HCT116 (cell line): ENCODE results near the gene APBA2.

Experiments
- POLR2AphosphoS5 ChIP-seq: IDR thresholded peaks from 2 replicates; pipeline ENCODE4 v1.6.1; 2011; ENCODE audit warnings: mild to moderate bottlenecking, low read depth, low read length, moderate library complexity
- RAD21 ChIP-seq: IDR thresholded peaks from 2 replicates; pipeline ENCODE4 v1.6.1; 2012; ENCODE audit warnings: low read depth, mild to moderate bottlenecking
- TF ChIP-seq, protein P1 (sequence below), 3 experiments: fragments of 200-600 bp in 1 of 3; sonication (generic) in 1 of 3; IDR thresholded peaks in 2 of 3; conservative IDR thresholded peaks in 1 of 3; 2 replicates each; pipeline ENCODE4 v1.5.1; 2012 to 2017; ENCODE audit warnings: low read depth in 2 of 3, low read length in 2 of 3, antibody characterized with exemption in 1 of 3, borderline replicate concordance in 1 of 3, control low read depth in 1 of 3, mild to moderate bottlenecking in 1 of 3, mixed read lengths in 1 of 3, mixed run types in 1 of 3, moderate library complexity in 1 of 3; ENCODE audit not compliant: insufficient read depth in 1 of 3

DNA sequence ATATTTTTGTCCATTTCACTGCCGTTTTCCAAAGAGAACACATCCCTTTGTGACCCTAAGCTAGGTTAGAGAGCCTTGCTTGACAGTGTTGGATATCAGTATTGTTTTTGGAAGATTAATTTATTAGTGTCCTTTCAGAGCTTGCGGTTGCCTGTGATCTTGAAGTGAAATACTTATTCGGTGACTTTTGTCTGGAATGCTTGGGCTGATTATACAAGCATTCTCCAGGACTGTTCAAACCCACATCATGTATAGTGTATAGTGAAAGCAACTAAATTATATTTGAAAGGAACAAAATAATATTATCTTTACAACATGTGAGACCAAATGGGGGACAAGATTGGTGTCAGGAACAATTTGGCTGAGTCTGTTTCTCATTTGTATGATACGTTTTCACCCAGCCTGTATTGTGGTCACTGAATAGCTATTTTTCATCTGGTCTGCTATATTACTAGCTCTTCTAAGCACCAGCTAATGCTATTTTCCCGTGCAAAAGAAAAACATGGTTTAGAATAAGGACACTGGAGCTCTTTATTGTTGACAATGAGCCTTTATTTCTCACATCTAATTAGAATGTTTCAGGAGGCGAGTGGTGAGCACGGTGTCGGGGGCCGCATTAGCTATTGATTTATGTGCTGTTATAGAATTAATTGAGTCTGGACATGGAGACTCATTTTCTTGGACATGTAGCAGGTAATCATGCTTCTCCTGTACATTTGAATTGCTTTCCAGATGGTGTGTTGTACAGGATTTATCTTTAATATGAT, 158.1 kb downstream of the APBA2 start:
- no peak for TF ChIP-seq POLR2AphosphoS5
- TF ChIP-seq, protein P1, sequence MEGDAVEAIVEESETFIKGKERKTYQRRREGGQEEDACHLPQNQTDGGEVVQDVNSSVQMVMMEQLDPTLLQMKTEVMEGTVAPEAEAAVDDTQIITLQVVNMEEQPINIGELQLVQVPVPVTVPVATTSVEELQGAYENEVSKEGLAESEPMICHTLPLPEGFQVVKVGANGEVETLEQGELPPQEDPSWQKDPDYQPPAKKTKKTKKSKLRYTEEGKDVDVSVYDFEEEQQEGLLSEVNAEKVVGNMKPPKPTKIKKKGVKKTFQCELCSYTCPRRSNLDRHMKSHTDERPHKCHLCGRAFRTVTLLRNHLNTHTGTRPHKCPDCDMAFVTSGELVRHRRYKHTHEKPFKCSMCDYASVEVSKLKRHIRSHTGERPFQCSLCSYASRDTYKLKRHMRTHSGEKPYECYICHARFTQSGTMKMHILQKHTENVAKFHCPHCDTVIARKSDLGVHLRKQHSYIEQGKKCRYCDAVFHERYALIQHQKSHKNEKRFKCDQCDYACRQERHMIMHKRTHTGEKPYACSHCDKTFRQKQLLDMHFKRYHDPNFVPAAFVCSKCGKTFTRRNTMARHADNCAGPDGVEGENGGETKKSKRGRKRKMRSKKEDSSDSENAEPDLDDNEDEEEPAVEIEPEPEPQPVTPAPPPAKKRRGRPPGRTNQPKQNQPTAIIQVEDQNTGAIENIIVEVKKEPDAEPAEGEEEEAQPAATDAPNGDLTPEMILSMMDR (IDR thresholded peaks at IDR 0.05 in 2 of 3, conservative IDR thresholded peaks at IDR 0.05 in 1 of 3; ENCODE audit: borderline replicate concordance in 1 of 3, insufficient read depth in 1 of 3, low read depth in 2 of 3, low read length in 2 of 3) = no peak
- no peak for TF ChIP-seq RAD21
